DMS 273 (cell line): Measurements from ENCODE around the gene PRODH.
"Not testable (repeated sequence)": the region's sequence is repeated elsewhere in the genome, so short reads cannot be mapped to it uniquely, and the experiment has no call there.

Experiments
- DNase-seq: peaks from one replicate; lab custom pipeline; 2025; ENCODE audit not compliant: unreplicated experiment; lab: John Stamatoyannopoulos, UW

The PRODH gene

DNA sequence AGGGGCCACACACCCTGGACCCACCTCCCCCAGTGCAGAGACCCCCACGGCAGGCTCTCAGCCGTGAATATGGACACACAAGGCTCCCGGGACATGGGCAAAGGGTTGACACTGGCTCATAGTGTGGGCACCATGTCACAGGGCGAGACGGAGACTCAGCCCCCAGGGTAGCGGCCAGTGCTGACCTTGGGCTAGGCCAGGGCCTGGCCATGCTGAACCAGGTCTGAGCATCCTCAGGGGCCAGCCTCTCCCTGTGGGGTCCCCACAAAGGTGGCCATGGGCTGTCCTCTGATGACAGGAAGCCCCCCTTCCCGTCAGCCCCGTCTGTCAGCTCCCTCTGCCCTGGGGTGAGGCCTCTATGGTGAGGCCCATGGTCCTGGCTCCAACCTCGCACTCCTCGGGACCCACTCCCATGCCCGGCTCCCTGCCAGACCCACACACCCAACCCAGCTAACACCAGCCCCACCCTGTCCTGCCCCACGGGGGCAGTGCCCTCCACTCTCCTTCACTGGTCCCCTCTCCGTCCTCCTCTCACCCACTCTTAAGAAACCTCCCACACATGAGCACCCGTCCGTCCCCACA is 19.0 kb upstream of the PRODH start:
- DNase-seq: no peak

DNA sequence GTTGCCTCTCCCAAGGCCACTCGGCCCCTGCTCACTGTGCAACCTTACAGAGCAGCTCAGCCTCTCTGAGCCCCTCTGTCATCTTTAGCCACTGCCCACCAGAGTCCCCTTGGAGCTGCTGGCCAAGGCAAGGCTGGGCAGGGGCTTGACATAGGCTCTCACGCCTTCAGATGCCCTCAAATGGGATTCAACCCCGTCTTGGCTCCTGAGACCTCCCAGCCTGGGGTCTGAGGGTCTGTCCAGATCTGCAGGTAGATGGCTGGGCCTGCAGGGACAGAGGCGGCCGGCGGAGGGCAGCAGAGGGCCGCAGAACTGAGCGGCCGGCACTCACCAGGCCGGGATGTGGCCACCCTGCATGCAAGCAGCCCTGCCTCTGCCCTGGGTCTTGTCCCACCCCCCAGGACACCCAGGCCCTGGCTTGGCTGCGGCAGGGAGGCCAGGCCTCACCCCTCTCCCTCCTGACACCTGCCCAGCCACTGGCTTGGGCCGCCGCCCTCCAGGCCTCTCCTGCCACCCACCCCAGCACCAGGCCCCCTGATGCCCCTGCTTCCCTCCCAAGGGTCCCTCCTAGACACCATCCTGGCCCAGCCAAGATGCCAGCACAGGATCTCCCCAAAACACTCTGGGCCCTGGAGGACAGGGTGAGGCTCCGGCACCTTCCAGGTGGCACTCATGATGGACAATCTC is 18.4 kb upstream of the PRODH start:
- DNase-seq: peak; percentile 65

DNA sequence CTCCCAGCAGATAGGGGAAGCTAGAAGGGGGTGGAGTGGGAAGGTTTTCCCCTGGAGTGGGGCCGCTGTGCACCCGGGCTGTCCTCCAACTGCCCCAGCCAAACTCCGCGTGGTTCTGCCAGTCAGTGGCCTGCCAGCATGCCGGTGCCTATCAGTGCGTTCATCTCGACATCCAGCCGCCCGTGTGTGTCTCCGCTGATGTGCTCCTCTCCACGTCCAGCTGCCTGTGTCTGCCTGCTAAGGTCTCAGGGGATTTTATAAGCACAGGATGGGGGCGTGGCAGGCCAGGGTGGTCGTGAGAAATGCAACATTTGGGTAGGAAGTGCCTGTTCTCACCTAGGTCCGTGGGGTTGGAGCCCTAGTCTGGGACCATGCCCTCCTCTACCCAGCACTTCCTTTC is 17.0 kb upstream of the PRODH start:
- DNase-seq: not testable (repeated sequence)

DNA sequence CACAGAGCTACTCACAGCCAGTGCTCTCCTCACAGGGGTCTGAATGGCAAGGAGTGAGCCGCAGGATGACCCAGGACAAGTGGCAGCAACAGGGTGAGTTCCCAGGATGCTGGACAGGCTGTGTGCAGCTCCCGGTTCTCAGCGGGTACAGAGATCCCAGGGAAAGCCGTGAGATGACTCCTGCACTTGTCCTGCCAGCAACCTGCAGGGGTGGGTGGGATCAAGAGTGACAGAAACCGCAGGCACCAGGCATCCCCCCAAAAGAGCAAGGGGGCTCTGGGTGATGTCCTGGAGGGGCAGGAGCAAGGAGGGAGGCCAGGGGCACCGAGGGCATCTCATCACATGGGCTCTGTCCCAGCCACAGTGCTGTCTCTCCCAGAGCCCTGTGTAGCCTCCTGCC is 15.9 kb upstream of the PRODH start:
- no peak for DNase-seq

DNA sequence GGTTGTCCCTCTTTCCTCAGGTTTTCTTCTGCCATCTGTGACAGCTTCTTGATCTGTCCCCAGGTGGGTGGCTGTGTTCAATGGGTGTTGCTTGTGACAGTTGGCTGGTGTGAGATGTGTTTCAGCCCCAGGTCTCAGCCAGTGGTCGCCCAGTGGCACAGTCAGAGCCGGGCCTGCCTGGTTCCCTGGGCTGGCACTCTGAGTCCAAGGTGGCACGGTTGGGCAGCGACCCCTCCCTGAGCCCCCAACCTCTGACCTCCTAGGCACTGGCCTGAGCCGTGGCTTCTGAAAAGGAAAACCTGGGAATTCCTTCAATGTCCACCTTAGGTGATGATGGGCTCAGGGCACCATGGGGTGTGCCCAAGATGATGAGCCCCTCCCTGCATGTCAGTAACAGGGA is 14.0 kb upstream of the PRODH start:
- no peak for DNase-seq

DNA sequence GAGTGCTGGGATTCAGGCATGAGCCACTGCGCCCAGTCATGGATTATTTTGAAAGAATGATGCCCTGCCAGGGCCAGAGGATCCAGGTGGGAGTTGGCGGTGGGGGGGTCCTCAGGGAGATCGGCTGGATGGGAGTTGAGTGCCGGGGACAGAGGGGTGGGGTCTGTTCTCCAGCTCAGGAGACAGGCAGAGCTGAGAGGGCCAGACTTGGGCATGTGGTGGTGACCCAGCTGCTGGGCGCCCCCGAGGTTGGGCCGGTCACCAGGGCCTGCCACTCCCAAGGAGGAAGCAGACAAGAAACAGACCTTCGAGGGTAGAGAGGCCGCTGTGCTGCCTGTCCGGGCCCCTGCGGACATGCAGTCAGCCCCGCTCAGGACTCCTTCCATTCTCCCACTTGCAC is 11.8 kb upstream of the PRODH start:
- DNase-seq: no peak

DNA sequence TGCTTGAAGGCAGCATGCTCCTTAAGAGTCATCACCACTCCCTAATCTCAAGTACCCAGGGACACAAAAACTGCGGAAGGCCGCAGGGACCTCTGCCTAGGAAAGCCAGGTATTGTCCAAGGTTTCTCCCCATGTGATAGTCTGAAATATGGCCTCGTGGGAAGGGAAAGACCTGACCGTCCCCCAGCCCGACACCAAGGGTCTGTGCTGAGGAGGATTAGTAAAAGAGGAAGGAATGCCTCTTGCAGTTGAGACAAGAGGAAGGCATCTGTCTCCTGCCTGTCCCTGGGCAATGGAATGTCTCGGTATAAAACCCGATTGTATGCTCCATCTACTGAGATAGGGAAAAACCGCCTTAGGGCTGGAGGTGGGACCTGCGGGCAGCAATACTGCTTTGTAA is 11.0 kb upstream of the PRODH start:
- DNase-seq: not testable (repeated sequence)

DNA sequence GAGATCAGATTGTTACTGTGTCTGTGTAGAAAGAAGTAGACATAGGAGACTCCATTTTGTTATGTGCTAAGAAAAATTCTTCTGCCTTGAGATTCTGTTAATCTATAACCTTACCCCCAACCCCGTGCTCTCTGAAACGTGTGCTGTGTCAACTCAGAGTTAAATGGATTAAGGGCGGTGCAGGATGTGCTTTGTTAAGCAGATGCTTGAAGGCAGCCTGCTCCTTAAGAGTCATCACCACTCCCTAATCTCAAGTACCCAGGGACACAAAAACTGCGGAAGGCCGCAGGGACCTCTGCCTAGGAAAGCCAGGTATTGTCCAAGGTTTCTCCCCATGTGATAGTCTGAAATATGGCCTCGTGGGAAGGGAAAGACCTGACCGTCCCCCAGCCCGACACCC is 2.6 kb upstream of the PRODH start:
- not testable (repeated sequence) for DNase-seq

DNA sequence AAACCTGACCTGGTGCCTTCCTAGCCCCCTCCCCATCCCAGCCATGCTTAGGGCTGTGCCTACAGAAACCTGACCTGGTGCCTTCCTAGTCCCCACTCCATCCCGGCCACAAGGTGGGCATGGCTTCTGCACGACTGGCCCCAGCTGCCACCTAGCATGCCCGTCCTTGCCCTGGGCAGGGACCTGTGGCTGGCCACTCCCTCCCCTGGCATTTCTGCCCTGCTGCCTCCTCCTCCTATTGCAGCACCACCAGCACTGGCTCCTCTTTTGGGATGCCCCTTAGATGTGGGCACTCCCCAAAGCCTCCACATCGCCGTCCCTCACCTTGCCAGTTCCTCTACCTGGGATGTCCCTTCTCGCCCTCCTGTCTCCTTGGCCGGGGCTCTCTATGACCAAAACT is 1.4 kb downstream of the PRODH start:
- DNase-seq: not testable (repeated sequence)

DNA sequence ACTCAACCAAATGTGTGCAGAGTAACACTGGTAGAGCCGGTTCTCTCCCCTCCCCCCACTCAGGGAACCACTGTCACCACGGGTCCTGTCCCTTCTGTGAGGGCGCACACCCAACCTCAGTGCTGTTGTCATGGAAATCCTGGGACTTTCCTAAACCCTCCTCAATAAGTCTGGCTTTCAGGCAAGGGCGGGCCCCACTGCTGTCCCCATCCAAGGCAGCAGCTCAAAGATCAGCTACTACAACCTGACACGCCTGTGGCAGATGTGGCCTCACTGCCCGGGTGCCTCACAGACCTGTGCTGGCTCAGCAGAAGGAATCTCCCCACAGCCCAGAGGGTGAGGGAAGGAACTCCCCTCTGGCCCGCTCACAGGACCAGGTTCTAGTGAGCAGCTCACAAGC is 2.2 kb downstream of the PRODH start:
- no peak for DNase-seq

DNA sequence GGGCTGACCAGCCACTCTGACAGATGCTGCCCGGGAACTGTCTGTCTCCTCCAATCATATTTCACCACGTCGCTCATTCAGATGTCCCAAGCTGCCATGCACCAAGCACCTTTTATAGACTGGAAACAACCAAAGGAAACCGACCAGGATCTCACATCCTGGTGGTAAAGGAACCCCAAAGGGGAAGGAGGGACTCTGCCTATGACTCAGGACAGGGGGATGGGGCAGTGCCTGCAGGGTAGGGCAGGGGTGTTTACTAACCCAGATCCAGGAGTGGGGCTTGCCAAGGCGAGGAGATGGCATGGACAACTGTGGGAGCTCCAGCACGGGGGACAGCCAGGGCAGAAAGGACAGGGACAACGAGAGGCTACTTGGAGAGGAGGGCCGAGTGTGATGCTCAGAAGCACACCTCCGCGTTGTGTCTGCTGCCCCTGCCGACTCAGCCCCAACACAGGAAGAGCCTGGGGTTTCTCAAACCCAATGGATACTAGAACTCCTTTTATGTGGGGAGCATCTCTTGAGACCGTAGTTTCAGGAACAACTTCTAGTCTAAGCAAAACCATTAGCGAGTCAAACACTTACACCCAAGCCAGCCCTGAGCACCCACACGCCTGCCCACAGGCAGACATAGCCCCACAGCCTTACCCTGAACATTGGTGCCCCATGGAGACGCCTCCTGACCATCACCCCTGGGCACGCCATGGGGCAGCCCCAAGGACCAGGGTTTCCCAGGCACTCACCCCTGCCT is 4.0 kb downstream of the PRODH start:
- no peak for DNase-seq

DNA sequence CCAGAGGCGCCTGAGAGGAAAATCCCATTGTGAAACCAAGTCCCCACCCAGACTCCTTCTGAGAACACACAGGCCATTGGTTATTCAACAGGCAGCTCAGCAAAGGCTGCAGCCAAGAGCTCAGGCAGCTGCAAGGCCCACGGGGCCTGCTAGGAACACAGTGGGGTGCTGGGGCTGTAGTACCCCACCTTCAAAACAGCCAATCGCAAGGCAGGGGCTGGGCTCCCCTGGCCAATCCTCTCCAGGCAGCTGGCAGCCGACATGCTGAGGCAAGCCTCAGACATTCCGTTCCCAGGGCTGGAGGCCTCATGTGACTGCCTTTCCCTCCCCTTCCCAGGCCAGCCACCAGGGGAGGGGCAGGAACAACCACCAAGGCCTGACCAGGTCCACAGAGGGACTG is 6.6 kb downstream of the PRODH start:
- DNase-seq: no peak

DNA sequence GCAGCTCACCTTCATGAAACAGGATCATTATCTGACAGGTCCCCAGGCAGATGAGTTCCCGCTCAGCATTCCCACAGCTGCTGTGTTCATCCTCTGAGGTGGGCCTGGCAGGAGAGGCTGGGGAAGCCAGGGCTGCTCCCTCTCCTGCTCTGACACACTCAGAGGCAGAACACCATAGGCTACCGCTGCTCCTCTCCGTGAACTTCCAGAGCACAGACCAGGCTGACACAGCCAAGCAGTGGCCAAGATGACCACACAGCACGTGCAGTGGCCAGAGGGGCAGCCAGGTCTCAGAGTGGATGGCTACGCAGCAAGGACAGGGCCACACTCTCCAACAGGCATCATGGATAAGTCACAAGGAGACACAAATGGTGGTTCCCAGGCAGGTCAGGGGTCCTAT is 8.5 kb downstream of the PRODH start:
- DNase-seq: no peak

DNA sequence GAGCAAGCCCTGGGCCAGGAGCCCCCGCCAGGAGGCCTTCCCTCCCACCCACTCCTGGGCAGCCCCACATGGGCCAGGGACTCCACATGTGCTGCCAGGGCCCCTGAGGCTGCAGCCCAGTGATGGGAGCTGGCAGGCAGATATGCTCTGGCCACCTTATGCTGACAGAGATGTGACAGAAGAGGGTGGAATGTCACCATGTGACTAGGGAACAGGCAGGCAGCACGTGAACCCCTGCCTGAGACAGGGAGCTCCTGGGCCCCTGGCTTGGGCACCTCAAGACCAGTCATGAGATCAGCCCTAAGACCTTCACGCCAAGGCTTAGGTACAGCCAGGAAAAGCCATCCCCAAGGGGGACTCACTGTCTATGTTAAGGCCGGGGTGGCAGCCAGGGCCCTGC is 9.1 kb downstream of the PRODH start:
- no peak for DNase-seq

DNA sequence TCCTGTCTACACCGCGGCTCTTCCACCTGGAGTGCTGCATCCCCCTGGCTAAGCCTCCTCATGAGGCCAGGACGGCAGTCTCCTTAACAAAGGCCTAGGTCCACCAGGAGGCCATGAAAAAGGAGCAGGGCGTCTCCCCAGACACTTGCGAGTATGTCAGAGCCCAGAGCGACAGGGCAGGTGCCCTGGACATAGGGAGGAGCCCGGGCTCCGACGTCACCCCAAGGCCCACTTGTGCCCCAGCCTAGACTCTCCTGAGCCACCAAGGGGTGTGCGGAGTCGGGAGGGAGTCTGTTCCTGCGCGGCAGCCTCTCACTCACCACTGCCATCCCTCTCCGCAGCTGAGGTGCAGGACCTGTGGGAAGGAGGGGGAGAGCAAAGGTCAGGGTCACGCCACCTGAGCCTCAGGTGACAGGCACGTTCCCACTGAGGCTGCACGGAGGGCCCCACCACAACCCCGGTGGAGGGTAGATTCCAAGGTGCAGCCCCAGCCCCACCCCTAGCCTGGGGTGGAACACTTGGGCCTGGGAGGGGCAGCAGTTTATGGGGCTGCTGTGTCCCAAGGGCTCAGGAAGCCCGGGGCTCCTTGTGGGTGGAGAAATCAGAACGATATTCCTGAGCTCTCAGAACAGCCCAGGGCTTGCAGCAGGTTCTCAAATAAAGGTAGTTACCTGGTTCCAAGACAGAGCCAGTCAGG is 10.6 kb downstream of the PRODH start:
- no peak for DNase-seq

DNA sequence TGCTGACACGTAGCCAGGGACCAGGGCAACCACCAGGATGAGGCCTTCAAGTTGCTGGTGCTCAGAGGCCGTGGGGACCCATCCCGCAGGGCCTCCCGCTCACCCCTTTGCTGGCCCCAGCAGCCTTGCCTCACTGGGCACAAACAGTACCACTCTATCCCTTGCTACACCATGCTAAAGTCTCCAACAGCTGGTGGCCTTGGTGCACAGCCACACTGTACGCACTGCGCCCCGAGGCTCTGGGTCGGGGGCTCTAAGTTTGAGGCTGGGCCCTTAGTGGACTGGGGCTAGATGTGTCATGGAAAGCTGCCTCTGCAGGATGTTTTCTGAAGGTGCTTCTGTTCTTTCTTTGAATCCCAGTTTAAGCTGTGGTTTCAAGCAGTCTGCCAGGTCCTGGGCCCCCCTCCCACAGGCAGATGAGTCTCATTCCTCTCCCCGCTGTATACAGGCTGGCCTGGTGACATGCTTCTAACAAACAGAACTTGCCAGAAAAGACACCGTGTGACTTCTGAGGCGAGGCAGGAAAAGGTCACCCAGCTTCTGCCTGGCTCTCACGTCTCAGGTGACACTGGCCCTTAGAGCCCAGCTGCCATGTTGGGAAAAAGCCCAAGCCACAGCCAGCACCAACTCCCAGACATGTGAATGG is 15.7 kb downstream of the PRODH start:
- DNase-seq: not testable (repeated sequence)

DNA sequence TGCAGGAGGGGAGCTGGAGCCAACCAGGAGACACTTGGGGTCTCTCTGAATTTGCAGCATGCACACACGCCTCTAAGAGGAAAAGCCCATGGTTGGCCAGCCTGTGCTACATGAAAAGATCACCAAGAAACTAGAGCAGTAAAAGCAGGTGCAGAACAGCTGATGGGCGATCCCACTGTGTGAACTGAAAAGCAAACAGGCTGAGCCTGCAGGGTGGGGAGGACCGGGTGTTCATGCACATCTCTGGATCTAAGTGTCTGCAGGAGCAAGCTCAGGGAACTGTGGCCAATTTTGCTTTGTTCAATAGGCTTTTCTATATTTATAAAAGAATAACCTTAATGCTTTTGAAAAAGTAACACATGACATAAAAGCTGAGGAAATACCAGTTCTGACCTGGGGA is 18.3 kb downstream of the PRODH start:
- not testable (repeated sequence) for DNase-seq

DNA sequence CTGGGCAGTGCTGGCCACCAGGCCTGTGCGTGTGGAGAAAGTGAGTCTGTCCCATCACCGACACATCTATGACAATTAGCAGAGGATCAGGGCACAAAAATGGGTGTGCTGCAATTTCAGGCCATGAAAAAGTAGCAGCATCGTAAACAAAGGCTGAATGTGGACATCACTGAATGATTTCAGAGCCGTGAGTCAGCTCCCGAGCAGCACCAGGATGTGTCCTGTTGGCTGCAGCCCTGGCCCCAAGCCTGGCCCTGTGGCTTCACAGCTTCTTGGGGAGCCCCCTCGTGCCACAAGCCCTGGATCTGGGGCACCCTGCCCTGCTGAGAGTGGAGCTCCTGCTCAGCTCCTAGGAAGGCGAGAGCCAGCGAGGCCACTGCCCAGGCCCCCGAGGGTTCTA is 20.5 kb downstream of the PRODH start:
- not testable (repeated sequence) for DNase-seq

DNA sequence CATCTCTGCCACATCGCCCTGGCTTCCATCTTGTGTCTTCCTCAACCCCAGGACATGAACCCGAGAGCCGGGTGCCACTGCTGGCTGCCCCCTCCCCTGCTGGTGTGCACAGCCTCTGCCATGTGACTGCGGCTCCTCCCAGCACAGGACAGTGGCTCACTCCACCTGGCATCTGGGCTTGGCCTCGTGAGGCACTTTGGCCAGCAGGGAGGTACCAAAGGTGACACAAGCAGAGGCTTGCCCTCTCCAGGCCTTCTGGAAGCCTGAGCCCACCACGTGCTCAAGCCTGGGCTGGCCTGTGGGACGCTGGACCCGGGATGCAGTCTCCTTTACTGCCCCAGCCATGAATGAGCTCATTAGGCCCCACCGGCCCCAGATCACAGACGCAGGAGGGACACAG is 21.5 kb downstream of the PRODH start:
- not testable (repeated sequence) for DNase-seq

DNA sequence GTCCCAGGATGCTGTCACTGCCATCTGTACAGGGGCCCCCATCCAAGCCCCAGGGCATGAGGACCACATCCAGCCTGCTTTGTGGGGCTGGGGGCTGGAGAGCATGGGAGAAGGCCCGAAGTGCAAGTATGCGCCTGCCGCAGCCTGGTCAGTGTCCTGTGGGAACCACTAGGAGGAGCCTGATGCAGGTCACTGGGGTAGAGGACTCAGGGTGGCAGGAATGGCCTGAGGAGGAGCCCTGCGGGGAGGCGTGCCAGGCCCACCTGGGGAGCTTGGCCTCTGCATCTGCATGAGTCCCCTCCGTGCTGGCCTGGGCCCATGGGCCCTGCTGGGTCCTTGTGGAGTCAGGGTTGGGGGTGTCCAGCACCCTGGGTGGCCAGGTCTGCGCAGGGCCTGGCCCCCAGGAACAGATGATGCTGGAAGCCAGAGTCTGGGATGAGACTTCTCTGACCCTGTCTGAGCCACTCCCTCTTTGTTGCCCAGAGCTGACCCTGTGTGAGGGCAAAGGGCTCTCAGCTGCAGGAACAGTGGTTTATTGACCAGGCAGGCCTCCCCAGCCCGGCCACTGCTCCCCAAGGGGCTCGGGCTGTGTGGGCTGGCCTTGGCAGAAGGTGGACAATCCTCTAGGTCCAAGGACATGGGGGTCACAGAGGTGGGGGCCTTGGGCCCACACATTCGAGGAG is 23.7 kb downstream of the PRODH start:
- DNase-seq: not testable (repeated sequence)

DNA sequence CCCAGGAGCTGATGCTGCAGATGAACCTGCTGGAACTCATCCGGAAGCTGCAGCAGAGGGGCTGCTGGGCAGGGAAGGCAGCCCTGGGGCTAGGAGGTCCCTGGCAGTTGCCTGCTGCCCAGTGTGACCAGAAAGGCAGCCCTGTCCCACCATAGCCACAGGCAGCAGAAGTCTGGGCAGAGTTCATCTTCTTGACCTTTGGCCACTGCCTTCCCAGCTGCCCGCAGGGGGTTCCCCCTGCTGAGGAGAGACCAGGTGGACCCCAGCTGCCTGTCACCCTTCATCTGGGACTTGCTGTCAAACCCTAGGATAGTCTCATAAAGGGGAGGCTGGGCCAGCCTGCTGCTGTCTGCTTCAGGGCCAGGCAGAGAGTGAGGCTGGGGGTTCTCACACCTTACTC is 24.6 kb downstream of the PRODH start:
- DNase-seq: not testable (repeated sequence)
